ENCODE results near the gene AP4M1.

AP4M1 gene

DNA sequence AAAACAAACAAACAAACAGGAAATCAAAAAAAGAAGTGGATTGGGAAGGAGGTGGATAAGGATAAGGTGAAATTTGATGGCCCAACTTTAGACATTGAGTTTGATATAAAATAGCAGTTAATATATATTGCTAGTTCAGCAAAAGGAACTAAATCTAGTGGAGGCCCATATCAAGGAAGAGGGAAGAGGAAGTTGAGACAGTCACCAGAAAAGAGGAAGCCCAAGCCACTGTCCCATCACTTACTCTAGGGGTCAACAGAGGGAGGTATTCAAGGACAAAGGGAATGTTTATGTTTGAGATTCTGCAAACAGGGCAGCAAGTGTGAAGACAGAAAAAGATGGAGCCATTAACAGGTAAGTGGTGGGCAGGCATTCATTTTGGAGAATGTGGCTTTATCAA is 51.0 kb downstream of the AP4M1 start:
- Histone ChIP-seq H3K27ac (ENCODE audit: extremely low read depth, low read depth, low read length) (no peak overlapping the region), H3K4me1 (ENCODE audit: control insufficient read depth, insufficient read depth, low read length) (peaks cover 10% of the 10 kb centered on the region), H3K4me3 (ENCODE audit: low read depth, low read length) (no peak overlapping the region), H3K36me3 (ENCODE audit: control insufficient read depth in 2 of 2, insufficient read depth in 1 of 2, low read length in 2 of 2) (peaks cover 15 to 56% of the 10 kb centered on the region in 2 experiments; a peak in 2 of 3 replicates), H3K9me3 (ENCODE audit: control insufficient read depth, insufficient read depth, low read depth, low read length) (no peaks in the 10 kb centered on the region)
- ChIA-PET CTCF (interaction anchor here (1.0 kb wide), 1 partner anchor 23 kb away, joined by 3 read pairs; no protein-coding TSS in a partner anchor), POLR2A (no interaction called here)
- TF ChIP-seq SP7 (tag by site-specific recombination; IDR thresholded peaks at IDR 0.05), result no peak
- no peak for TF ChIP-seq ZNF155 (tag by site-specific recombination; IDR thresholded peaks at IDR 0.05)
- no peak for TF ChIP-seq ZNF658 (tag by site-specific recombination; IDR thresholded peaks at IDR 0.05)
- TF ChIP-seq, protein P1, sequence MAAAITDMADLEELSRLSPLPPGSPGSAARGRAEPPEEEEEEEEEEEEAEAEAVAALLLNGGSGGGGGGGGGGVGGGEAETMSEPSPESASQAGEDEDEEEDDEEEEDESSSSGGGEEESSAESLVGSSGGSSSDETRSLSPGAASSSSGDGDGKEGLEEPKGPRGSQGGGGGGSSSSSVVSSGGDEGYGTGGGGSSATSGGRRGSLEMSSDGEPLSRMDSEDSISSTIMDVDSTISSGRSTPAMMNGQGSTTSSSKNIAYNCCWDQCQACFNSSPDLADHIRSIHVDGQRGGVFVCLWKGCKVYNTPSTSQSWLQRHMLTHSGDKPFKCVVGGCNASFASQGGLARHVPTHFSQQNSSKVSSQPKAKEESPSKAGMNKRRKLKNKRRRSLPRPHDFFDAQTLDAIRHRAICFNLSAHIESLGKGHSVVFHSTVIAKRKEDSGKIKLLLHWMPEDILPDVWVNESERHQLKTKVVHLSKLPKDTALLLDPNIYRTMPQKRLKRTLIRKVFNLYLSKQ (tag by site-specific recombination; IDR thresholded peaks at IDR 0.05; ENCODE audit: borderline replicate concordance), result no peak
- TF ChIP-seq ZNF112 (tag by site-specific recombination; IDR thresholded peaks at IDR 0.05), result no peak
- no peak for TF ChIP-seq MEIS1 (CRISPR knock-in tag; IDR thresholded peaks at IDR 0.05; ENCODE audit: borderline replicate concordance)
- no peak for TF ChIP-seq ZBTB8A (tag by site-specific recombination; IDR thresholded peaks at IDR 0.05)
- TF ChIP-seq ZNF266 (tag by site-specific recombination; IDR thresholded peaks at IDR 0.05; ENCODE audit: low read depth), result no peak
- TF ChIP-seq ZNF16 (tag by site-specific recombination; IDR thresholded peaks at IDR 0.05; ENCODE audit: low read depth), result no peak
- no peak for TF ChIP-seq ZFP41 (tag by site-specific recombination; IDR thresholded peaks at IDR 0.05; ENCODE audit: borderline replicate concordance)
- TF ChIP-seq ZNF610 (tag by site-specific recombination; IDR thresholded peaks at IDR 0.05; ENCODE audit: borderline replicate concordance), result no peak
- no peak for TF ChIP-seq ZNF837 (tag by site-specific recombination; IDR thresholded peaks at IDR 0.05)
- no peak for TF ChIP-seq ZNF404 (tag by site-specific recombination; IDR thresholded peaks at IDR 0.05)
- TF ChIP-seq ZNF324 (tag by site-specific recombination; IDR thresholded peaks at IDR 0.05), result no peak
- TF ChIP-seq ZNF391 (tag by site-specific recombination; IDR thresholded peaks at IDR 0.05; ENCODE audit: borderline replicate concordance, low read depth), result no peak

DNA sequence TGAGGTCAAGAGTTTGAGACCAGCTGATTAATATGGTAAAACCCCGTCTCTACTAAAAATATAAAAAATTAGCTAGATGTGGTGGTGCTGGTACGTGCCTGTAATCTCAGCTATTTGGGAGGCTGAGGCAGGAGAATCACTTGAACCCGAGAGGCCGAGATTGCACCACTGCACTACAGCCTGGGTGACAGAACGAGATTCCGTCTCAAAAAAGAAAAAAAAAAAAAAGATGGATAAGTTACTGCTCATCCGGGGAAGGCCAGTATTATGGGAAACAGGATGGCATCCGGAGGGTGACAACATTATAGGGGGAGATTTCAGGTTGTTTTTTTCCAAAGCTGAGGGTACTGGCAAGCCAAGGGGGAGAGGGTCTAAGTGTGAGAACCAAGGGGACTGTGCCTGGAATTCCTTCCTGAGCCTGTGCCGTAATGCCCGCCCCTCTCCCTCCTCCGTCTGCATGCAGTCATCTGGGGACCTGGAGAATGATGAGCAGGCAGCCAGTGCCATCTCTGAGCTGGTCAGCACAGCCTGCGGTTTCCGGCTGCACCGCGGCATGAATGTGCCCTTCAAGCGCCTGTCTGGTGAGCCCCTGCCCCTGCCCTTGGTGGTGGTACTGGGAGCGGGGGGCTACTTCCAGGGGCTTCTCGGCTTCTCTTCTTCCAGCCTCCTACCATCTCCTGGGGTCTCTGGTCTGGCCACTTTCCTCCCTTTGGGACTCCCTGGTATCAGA is 51.7 kb downstream of the AP4M1 start:
- Histone ChIP-seq H3K9me3 (ENCODE audit: control insufficient read depth, insufficient read depth, low read depth, low read length) (no peaks in the 10 kb centered on the region), H3K36me3 (ENCODE audit: control insufficient read depth in 2 of 2, insufficient read depth in 1 of 2, low read length in 2 of 2) (peaks cover 15 to 56% of the 10 kb centered on the region in 2 experiments; a peak in 2 of 3 replicates), H3K4me1 (ENCODE audit: control insufficient read depth, insufficient read depth, low read length) (peaks cover 10% of the 10 kb centered on the region), H3K4me3 (ENCODE audit: low read depth, low read length) (no peak overlapping the region), H3K27ac (ENCODE audit: extremely low read depth, low read depth, low read length) (no peak overlapping the region; the same call in 1 of the 2 replicates)
- POLR2A ChIA-PET, result no interaction called here
- TF ChIP-seq, protein P1 (tag by site-specific recombination; IDR thresholded peaks at IDR 0.05; ENCODE audit: borderline replicate concordance), result no peak
- TF ChIP-seq ZNF600 (tag by site-specific recombination; IDR thresholded peaks at IDR 0.05) (peak; percentile 82), HOXA7 (CRISPR knock-in tag; IDR thresholded peaks at IDR 0.05; ENCODE audit: borderline replicate concordance) (no peak), ZNF133 (tag by site-specific recombination; IDR thresholded peaks at IDR 0.05) (no peak)
- TF ChIP-seq, protein P2, sequence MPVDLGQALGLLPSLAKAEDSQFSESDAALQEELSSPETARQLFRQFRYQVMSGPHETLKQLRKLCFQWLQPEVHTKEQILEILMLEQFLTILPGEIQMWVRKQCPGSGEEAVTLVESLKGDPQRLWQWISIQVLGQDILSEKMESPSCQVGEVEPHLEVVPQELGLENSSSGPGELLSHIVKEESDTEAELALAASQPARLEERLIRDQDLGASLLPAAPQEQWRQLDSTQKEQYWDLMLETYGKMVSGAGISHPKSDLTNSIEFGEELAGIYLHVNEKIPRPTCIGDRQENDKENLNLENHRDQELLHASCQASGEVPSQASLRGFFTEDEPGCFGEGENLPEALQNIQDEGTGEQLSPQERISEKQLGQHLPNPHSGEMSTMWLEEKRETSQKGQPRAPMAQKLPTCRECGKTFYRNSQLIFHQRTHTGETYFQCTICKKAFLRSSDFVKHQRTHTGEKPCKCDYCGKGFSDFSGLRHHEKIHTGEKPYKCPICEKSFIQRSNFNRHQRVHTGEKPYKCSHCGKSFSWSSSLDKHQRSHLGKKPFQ (tag by site-specific recombination; IDR thresholded peaks at IDR 0.05), result no peak
- TF ChIP-seq, protein P3, sequence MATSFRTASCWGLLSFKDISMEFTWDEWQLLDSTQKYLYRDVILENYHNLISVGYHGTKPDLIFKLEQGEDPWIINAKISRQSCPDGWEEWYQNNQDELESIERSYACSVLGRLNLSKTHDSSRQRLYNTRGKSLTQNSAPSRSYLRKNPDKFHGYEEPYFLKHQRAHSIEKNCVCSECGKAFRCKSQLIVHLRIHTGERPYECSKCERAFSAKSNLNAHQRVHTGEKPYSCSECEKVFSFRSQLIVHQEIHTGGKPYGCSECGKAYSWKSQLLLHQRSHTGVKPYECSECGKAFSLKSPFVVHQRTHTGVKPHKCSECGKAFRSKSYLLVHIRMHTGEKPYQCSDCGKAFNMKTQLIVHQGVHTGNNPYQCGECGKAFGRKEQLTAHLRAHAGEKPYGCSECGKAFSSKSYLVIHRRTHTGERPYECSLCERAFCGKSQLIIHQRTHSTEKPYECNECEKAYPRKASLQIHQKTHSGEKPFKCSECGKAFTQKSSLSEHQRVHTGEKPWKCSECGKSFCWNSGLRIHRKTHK (tag by site-specific recombination; IDR thresholded peaks at IDR 0.05), result no peak
- CTCF ChIA-PET, result interaction anchor here (0.5 kb wide), 1 partner anchor 200 kb away, joined by 3 read pairs; no protein-coding TSS in a partner anchor
